ENCODE measurements around the gene C5orf22. TPM values are rescaled to one million over a fixed set of nuclear protein-coding genes. Genes with fewer than 3 reads are reported as not detected.

Gene C5orf22
- total and polyA plus RNA-seq, 10 of the 15 experiments (the other 5 are each of a cell fraction or from before 2014, with no cell fraction given) = 10.5 to 35.5 (median 24.0) TPM

GRCh38 chr5:31492869-31493268, 39.2 kb upstream of the C5orf22 start (continued):
- TF ChIP-seq IRF5 (IDR thresholded peaks at IDR 0.05; ENCODE audit: borderline replicate concordance) (no peak), MTA2 (IDR thresholded peaks at IDR 0.05; ENCODE audit: low read depth) (no peak), RB1 (IDR thresholded peaks at IDR 0.05; ENCODE audit: borderline replicate concordance) (no peak)

- H3K79me2 ChIP-seq (ENCODE audit: control insufficient read depth, insufficient read depth, low read length) = no peaks in the 10 kb centered on the region
- no TSS peak for BruUV-seq (replicated peaks)
- no peak overlapping the region for H2AFZ ChIP-seq (ENCODE audit: control insufficient read depth, low read depth, low read length)
- ATAC-seq = no peak
- ChIA-PET POLR2A (no interaction called here), SMC1A (ENCODE audit: uncharacterized antibody, unreplicated experiment) (no interaction called here), CTCF (no interaction called here), RAD21 (ENCODE audit: unreplicated experiment) (no interaction called here)
- H4K20me1 ChIP-seq (ENCODE audit: control insufficient read depth, insufficient read depth) = no peaks in the 10 kb centered on the region
- in situ Hi-C loops (cut with MboI) (no loop called here), intact Hi-C loops (cut with micrococcal nuclease; ENCODE audit: unreplicated experiment) (no loop called here)
- no peak for FAIRE-seq
- no peak overlapping the region for H3K4me3 ChIP-seq
- no peaks in the 10 kb centered on the region for H3K27me3 ChIP-seq (replicated peaks in 1 of 2; ENCODE audit: control insufficient read depth in 2 of 2, insufficient read depth in 2 of 2, low read length in 1 of 2)
- WGBS (ENCODE audit: insufficient coverage, insufficient replicate concordance, low lambda C conversion rate, missing lambda C conversion rate) = 93% methylated on average over 4 of the region's 4 CpGs
- H3K9me3 ChIP-seq (replicated peaks; ENCODE audit: control insufficient read depth, insufficient read depth, low read length) = no peaks in the 10 kb centered on the region
- no peak overlapping the region for H3K9ac ChIP-seq (ENCODE audit: control insufficient read depth, insufficient read depth, low read length)
- no peaks in the 10 kb centered on the region for H3K4me1 ChIP-seq (ENCODE audit: control insufficient read depth, insufficient read depth, low read length)
- DNase-seq (ENCODE audit: low read depth, low spot score) = no peak
- no peak overlapping the region for H3K4me2 ChIP-seq (ENCODE audit: control insufficient read depth, insufficient read depth)
- no peak overlapping the region for H3K27ac ChIP-seq (ENCODE audit: control insufficient read depth, insufficient read depth)
- peaks cover 20 to 31% of the 10 kb centered on the region in 2 experiments for H3K36me3 ChIP-seq (ENCODE audit: control insufficient read depth in 2 of 2, insufficient read depth in 2 of 2, low read length in 1 of 2)
- TF ChIP-seq E2F4 (IDR thresholded peaks at IDR 0.05; ENCODE audit: low read depth, low read length) = no peak
- TF ChIP-seq USF2 (IDR thresholded peaks at IDR 0.05; ENCODE audit: borderline replicate concordance, low read depth, low read length) = no peak
- TF ChIP-seq SMC3 (IDR thresholded peaks at IDR 0.05; ENCODE audit: borderline replicate concordance, low read length) = no peak
- TF ChIP-seq RELA (IDR thresholded peaks at IDR 0.05; ENCODE audit: borderline replicate concordance, partially characterized antibody) = no peak
- no peak for TF ChIP-seq IRF4 (IDR thresholded peaks at IDR 0.05; ENCODE audit: low read depth, low read length)
- no peak for TF ChIP-seq SUPT20H (IDR thresholded peaks at IDR 0.05; ENCODE audit: borderline replicate concordance, control insufficient read depth, low read depth, low read length)
- no peak for TF ChIP-seq TCF7 (IDR thresholded peaks at IDR 0.05; ENCODE audit: borderline replicate concordance)
- no peak for TF ChIP-seq POU2F2 (IDR thresholded peaks at IDR 0.05; ENCODE audit: borderline replicate concordance, low read depth, low read length)
- no peak for TF ChIP-seq NFYB (IDR thresholded peaks at IDR 0.05; ENCODE audit: insufficient read depth, low read depth, low read length)
- no peak for TF ChIP-seq ETV6 (conservative IDR thresholded peaks at IDR 0.05 in 1 of 2, IDR thresholded peaks at IDR 0.05 in 1 of 2; ENCODE audit: borderline replicate concordance in 1 of 2, low read depth in 1 of 2)
- no peak for TF ChIP-seq ZNF217 (IDR thresholded peaks at IDR 0.05)
- TF ChIP-seq BMI1 (IDR thresholded peaks at IDR 0.05; ENCODE audit: borderline replicate concordance) = no peak
- TF ChIP-seq YY1 (IDR thresholded peaks at IDR 0.05; ENCODE audit: low read depth, low read length) = no peak
- TF ChIP-seq NFXL1 (IDR thresholded peaks at IDR 0.05; ENCODE audit: borderline replicate concordance) = no peak
- TF ChIP-seq ELK1 (IDR thresholded peaks at IDR 0.05; ENCODE audit: low read depth, low read length) = no peak
Observed at GRCh38 chr5:31495336-31495735, 36.8 kb upstream of the C5orf22 start.
